IMR-90 (cell line): ENCODE measurements around the gene PSME4. TPM values are rescaled to one million over a fixed set of nuclear protein-coding genes. Genes with fewer than 3 reads are reported as not detected.

Experiments
- ATAC-seq: fragments of 200-7000 bp; cut with Tn5 transposase; 2 replicates; pipeline ENCODE4 v1.9.1; 2020; ENCODE audit warnings: low read depth, mild to moderate bottlenecking, moderate library complexity
- BruUV-seq: library from RNA; stranded (reverse); fragments of 400-500 nt; replicated peaks from 2 replicates; lab custom pipeline; 2021; lab: Mats Ljungman, UMichigan
- CTCF ChIA-PET: fragments of 300-600 bp; formaldehyde crosslinking; extraction: SDS; loops from one replicate; lab custom pipeline; 2021; ENCODE audit warnings: antibody characterized with exemption; lab: Yijun Ruan, JAX
- POLR2A ChIA-PET: fragments of 300-600 bp; sonication (Branson Sonifier 250); formaldehyde crosslinking; loops from one replicate; lab custom pipeline; 2022; ENCODE audit warnings: antibody characterized with exemption; ENCODE audit not compliant: unreplicated experiment; lab: Charles Lee
- DNase-seq: peaks from one replicate; pipeline ENCODE4 v3.0.0; 2013
- H2AFZ ChIP-seq: replicated peaks from 2 replicates; pipeline ENCODE3; 2013; ENCODE audit warnings: low read length, mild to moderate bottlenecking; ENCODE audit not compliant: poor library complexity
- H2AK5ac ChIP-seq: 2 replicates; pipeline ENCODE4 v1.6.1; 2013; ENCODE audit warnings: low read depth, low read length, inconsistent platforms
- H2AK9ac ChIP-seq: replicated peaks from 2 replicates; pipeline ENCODE3; 2013; ENCODE audit warnings: mild to moderate bottlenecking, low read depth, low read length, moderate library complexity; ENCODE audit not compliant: poor library complexity
- H2BK120ac ChIP-seq: 2 replicates; pipeline ENCODE4 v1.6.1; 2013; ENCODE audit warnings: low read depth, low read length, inconsistent platforms
- H2BK15ac ChIP-seq: 3 replicates; pipeline ENCODE4 v1.6.1; 2013; ENCODE audit warnings: low read depth, low read length, inconsistent platforms
- H2BK20ac ChIP-seq: 2 replicates; pipeline ENCODE4 v1.6.1; 2013; ENCODE audit warnings: low read depth, mild to moderate bottlenecking, inconsistent platforms, low read length, moderate library complexity
- H2BK5ac ChIP-seq: 2 replicates; pipeline ENCODE4 v1.6.1; 2013; ENCODE audit warnings: mild to moderate bottlenecking, low read depth, low read length, inconsistent platforms; ENCODE audit not compliant: poor library complexity, severe bottlenecking
- H3K14ac ChIP-seq: replicated peaks from 2 replicates; pipeline ENCODE4 v1.6.1; 2013; ENCODE audit warnings: low read depth, low read length, inconsistent platforms
- H3K18ac ChIP-seq: 2 replicates; pipeline ENCODE4 v1.6.1; 2013; ENCODE audit warnings: low read depth, low read length, control low read depth
- H3K23ac ChIP-seq: 2 replicates; pipeline ENCODE4 v1.6.1; 2013; ENCODE audit warnings: low read depth, low read length, inconsistent platforms
- H3K27ac ChIP-seq: 2 replicates; pipeline ENCODE4 v1.5.1; 2013; ENCODE audit warnings: mild to moderate bottlenecking, control low read depth, low read length; ENCODE audit not compliant: insufficient read depth
- H3K27me3 ChIP-seq: 2 replicates; pipeline ENCODE4 v1.6.1; 2013; ENCODE audit warnings: low read length; ENCODE audit not compliant: control insufficient read depth, insufficient read depth
- H3K36me3 ChIP-seq: 2 replicates; pipeline ENCODE4 v1.6.1; 2013; ENCODE audit warnings: low read length, mixed read lengths; ENCODE audit not compliant: control insufficient read depth, insufficient read depth
- H3K4ac ChIP-seq: 2 replicates; pipeline ENCODE4 v1.6.1; 2013; ENCODE audit warnings: low read depth, low read length, inconsistent platforms
- H3K4me1 ChIP-seq: 2 replicates; pipeline ENCODE4 v1.6.1; 2013; ENCODE audit warnings: low read length, mixed read lengths; ENCODE audit not compliant: control insufficient read depth, insufficient read depth
- H3K4me2 ChIP-seq: 2 replicates; pipeline ENCODE4 v1.6.1; 2013; ENCODE audit warnings: low read depth, mild to moderate bottlenecking, control low read depth, low read length, moderate library complexity
- H3K4me3 ChIP-seq: 2 replicates; pipeline ENCODE4 v1.5.1; 2013; ENCODE audit warnings: low read depth, mild to moderate bottlenecking, control low read depth, low read length, moderate library complexity; ENCODE audit not compliant: insufficient read depth
- H3K56ac ChIP-seq: 2 replicates; pipeline ENCODE4 v1.6.1; 2013; ENCODE audit warnings: low read length, inconsistent platforms; ENCODE audit not compliant: insufficient read depth; ENCODE audit errors: extremely low read depth
- H3K79me1 ChIP-seq, 2 experiments: 2 replicates each; pipeline ENCODE4 v1.6.1; 2013; ENCODE audit warnings: low read length in 2 of 2, inconsistent platforms in 1 of 2, low read depth in 1 of 2
- H3K9ac ChIP-seq: 2 replicates; pipeline ENCODE4 v1.6.1; 2013; ENCODE audit warnings: low read depth, low read length, control low read depth
- H3K9me1 ChIP-seq: 2 replicates; pipeline ENCODE4 v1.6.1; 2013; ENCODE audit warnings: low read length, inconsistent platforms; ENCODE audit not compliant: insufficient read depth
- H3K9me3 ChIP-seq: 2 replicates; pipeline ENCODE4 v1.6.1; 2013; ENCODE audit warnings: low read length; ENCODE audit not compliant: control insufficient read depth, insufficient read depth
- H4K20me1 ChIP-seq: 2 replicates; pipeline ENCODE4 v1.6.1; 2013; ENCODE audit warnings: low read length, inconsistent platforms; ENCODE audit not compliant: insufficient read depth
- H4K5ac ChIP-seq: 2 replicates; pipeline ENCODE4 v1.6.1; 2013; ENCODE audit warnings: mild to moderate bottlenecking, low read depth, low read length, control low read depth
- H4K8ac ChIP-seq, 2 experiments: 2 replicates each; pipeline ENCODE4 v1.6.1; 2013; ENCODE audit warnings: low read depth in 2 of 2, low read length in 2 of 2, control low read depth in 1 of 2, inconsistent platforms in 1 of 2
- H4K91ac ChIP-seq: 2 replicates; pipeline ENCODE4 v1.6.1; 2013; ENCODE audit warnings: low read depth, low read length, inconsistent platforms; ENCODE audit not compliant: insufficient read depth
- BHLHE40 ChIP-seq: fragments of 150-350 bp; IDR thresholded peaks from 2 replicates; pipeline ENCODE4 v1.6.1; 2016; ENCODE audit warnings: mild to moderate bottlenecking, low read depth, low read length
- CEBPB ChIP-seq: IDR thresholded peaks from 2 replicates; pipeline ENCODE4 v1.6.1; 2012; ENCODE audit warnings: low read depth, low read length, improper control_type of control experiment
- CHD1 ChIP-seq: IDR thresholded peaks from 2 replicates; pipeline ENCODE4 v1.6.1; 2012; ENCODE audit warnings: low read depth, low read length, improper control_type of control experiment
- CTCF ChIP-seq: conservative IDR thresholded peaks from 2 replicates; pipeline ENCODE4 v1.5.1; 2012; ENCODE audit warnings: mild to moderate bottlenecking, low read depth, low read length, improper control_type of control experiment
- ELK1 ChIP-seq: fragments of 150-350 bp; IDR thresholded peaks from 2 replicates; pipeline ENCODE4 v1.6.1; 2016; ENCODE audit warnings: low read depth, mild to moderate bottlenecking, low read length, moderate library complexity, borderline replicate concordance
- MAZ ChIP-seq: IDR thresholded peaks from 2 replicates; pipeline ENCODE4 v1.6.1; 2012; ENCODE audit warnings: low read depth, mild to moderate bottlenecking, low read length, improper control_type of control experiment, moderate library complexity, borderline replicate concordance
- MXI1 ChIP-seq: IDR thresholded peaks from 2 replicates; pipeline ENCODE4 v1.6.1; 2012; ENCODE audit warnings: low read depth, mild to moderate bottlenecking, low read length, moderate library complexity, borderline replicate concordance
- NFE2L2 ChIP-seq: fragments of 150-350 bp; IDR thresholded peaks from 2 replicates; pipeline ENCODE4 v1.6.1; 2016; ENCODE audit warnings: low read depth, mild to moderate bottlenecking, low read length
- RAD21 ChIP-seq: IDR thresholded peaks from 2 replicates; pipeline ENCODE4 v1.6.1; 2012; ENCODE audit warnings: low read length, improper control_type of control experiment
- RCOR1 ChIP-seq: IDR thresholded peaks from 2 replicates; pipeline ENCODE4 v1.6.1; 2012; ENCODE audit warnings: mild to moderate bottlenecking, low read length, improper control_type of control experiment; ENCODE audit not compliant: insufficient replicate concordance
- RFX5 ChIP-seq: IDR thresholded peaks from 2 replicates; pipeline ENCODE4 v1.8.0; 2012; ENCODE audit warnings: low read depth, mild to moderate bottlenecking, low read length, moderate library complexity
- USF2 ChIP-seq: fragments of 150-350 bp; IDR thresholded peaks from 2 replicates; pipeline ENCODE4 v1.6.1; 2017; ENCODE audit warnings: mild to moderate bottlenecking, antibody characterized with exemption, low read length, low read depth
- WGBS, 2 experiments: methylation state at CpG; one replicate each; pipeline versions ENCODE4 v1.1.5 to v1.1.7; 2013; ENCODE audit warnings: missing lambda C conversion rate in 2 of 2; ENCODE audit not compliant: insufficient read length in 1 of 2; ENCODE audit errors: extremely low coverage in 2 of 2; 5-methylcytosine and 5-hydroxymethylcytosine counted together
- dilution Hi-C: fragments of 300-500 bp; cut with HindIII; formaldehyde crosslinking; loops from one replicate; pipeline ENCODE4 v1.14.3; 2018; ENCODE audit warnings: low sequenced_read_pairs; ENCODE audit not compliant: unreplicated experiment
- in situ Hi-C: fragments of 300-500 bp; cut with MboI; formaldehyde crosslinking; loops from 3 replicates; pipeline ENCODE4 v1.14.3; 2019; ENCODE audit warnings: low sequenced_read_pairs, inconsistent platforms, mixed read lengths
- intact Hi-C: fragments of 100-400 bp; cut with micrococcal nuclease; formaldehyde crosslinking; loops from 2 replicates; pipeline ENCODE4 v1.10.0; 2022
- polyA plus RNA-seq, 3 experiments: library from polyadenylated mRNA; depleted of rRNA; stranded (reverse); fragments of >200 nt; gene quantifications; 2 replicates each; pipeline ENCODE4 v1.2.3, GENCODE V29; 2012; ENCODE audit warnings: low replicate concordance in 1 of 3
- total RNA-seq: library from RNA; depleted of rRNA; stranded (reverse); fragments of >200 nt; gene quantifications from 2 replicates; pipeline ENCODE4 v1.2.3, GENCODE V29; 2012

Gene PSME4
- total and polyA plus RNA-seq, 2 of the 4 experiments (the other 2 are of a cell fraction): 28.2 to 61.3 TPM

GRCh38 chr2:54008439-54008838, 37.6 kb upstream of the PSME4 start:
- CTCF ChIA-PET: no interaction called here
- no CpG with 5 or more reads among the region's 2 CpGs for WGBS, 2 experiments
- Histone ChIP-seq H3K79me1 (no peaks in the 10 kb centered on the region; a peak in 1 of 4 replicates), H3K56ac (no peak overlapping the region), H2AK9ac (no peak overlapping the region), H3K23ac (no peak overlapping the region), H2AK5ac (no peak overlapping the region), H4K5ac (no peak overlapping the region), H3K9me1 (0 out of 2 replicates have a peak, but pooled peaks cover 2% of the 10 kb centered on the region), H4K20me1 (no peaks in the 10 kb centered on the region), H3K36me3 (no peaks in the 10 kb centered on the region), H4K8ac (no peak overlapping the region), H3K4me1 (no peaks in the 10 kb centered on the region), H3K27ac (no peak overlapping the region), H2BK15ac (no peak overlapping the region), H3K4me2 (no peak overlapping the region), H3K14ac (no peak overlapping the region), H2BK20ac (no peak overlapping the region), H3K9ac (no peak overlapping the region), H4K91ac (no peak overlapping the region), H3K27me3 (no peaks in the 10 kb centered on the region), H2AFZ (no peak overlapping the region), H3K9me3 (no peaks in the 10 kb centered on the region), H3K18ac (no peak overlapping the region), H2BK120ac (no peak overlapping the region), H2BK5ac (no peak overlapping the region), H3K4ac (no peak overlapping the region), H3K4me3 (no peak overlapping the region)
- TF ChIP-seq MXI1 (no peak), ELK1 (no peak), RAD21 (no peak), CHD1 (no peak), CTCF (no peak), CEBPB (no peak), RFX5 (no peak), RCOR1 (no peak), NFE2L2 (no peak), MAZ (no peak), USF2 (no peak), BHLHE40 (no peak)
- no peak for DNase-seq
- POLR2A ChIA-PET: no interaction called here
- in situ Hi-C loops (no loop called here), dilution Hi-C loops (no loop called here), intact Hi-C loops (no loop called here)
- BruUV-seq: no TSS peak
- ATAC-seq: no peak
